SK-N-MC (cell line): Measurements from ENCODE around the gene PRPS2.

Source experiments
- DNase-seq: peaks from one replicate; pipeline ENCODE4 v3.0.0-alpha.2; 2011; ENCODE audit warnings: low read depth, low spot score
- H3K27ac ChIP-seq: fragments of 200-600 bp; sonication (generic); 2 replicates; pipeline ENCODE4 v1.5.1; 2016; ENCODE audit warnings: mixed run types
- H3K36me3 ChIP-seq: fragments of 200-600 bp; sonication (generic); 2 replicates; pipeline ENCODE4 v1.6.1; 2017; ENCODE audit warnings: antibody characterized with exemption, low read length, mixed read lengths; ENCODE audit not compliant: insufficient read depth
- H3K4me3 ChIP-seq: fragments of 200-600 bp; sonication (generic); 2 replicates; pipeline ENCODE4 v1.5.1; 2016
- H3K9ac ChIP-seq: fragments of 200-600 bp; sonication (generic); 2 replicates; pipeline ENCODE4 v1.8.0; 2017; ENCODE audit warnings: mixed run types, mixed read lengths; ENCODE audit not compliant: insufficient read length
- H3K9me3 ChIP-seq: fragments of 200-600 bp; sonication (generic); 2 replicates; pipeline ENCODE4 v1.6.1; 2017; ENCODE audit warnings: low read depth, mild to moderate bottlenecking, antibody characterized with exemption, low read length, moderate library complexity, mixed read lengths
- EZH2 ChIP-seq: fragments of 200-600 bp; sonication (generic); IDR thresholded peaks from one replicate; pipeline ENCODE4 v1.6.1; 2017; ENCODE audit warnings: antibody characterized with exemption
- FOXP2 ChIP-seq: optimal IDR thresholded peaks from 2 replicates; pipeline ENCODE3; 2011; ENCODE audit warnings: mild to moderate bottlenecking, moderate library complexity; ENCODE audit not compliant: insufficient read depth; ENCODE audit errors: extremely low read length, control extremely low read depth
- POLR2AphosphoS5 ChIP-seq: IDR thresholded peaks from 2 replicates; pipeline ENCODE4 v1.6.1; 2012; ENCODE audit warnings: mild to moderate bottlenecking, low read depth, low read length, borderline replicate concordance

Gene PRPS2

GRCh38 chrX:12871257-12871656, 80.0 kb downstream of the PRPS2 start:
- no peak for TF ChIP-seq FOXP2
- TF ChIP-seq EZH2 = no peak
- no peak for TF ChIP-seq POLR2AphosphoS5
- H3K9me3 ChIP-seq = no peaks in the 10 kb centered on the region
- no peak for DNase-seq
- H3K9ac ChIP-seq = no peak overlapping the region
- no peak overlapping the region for H3K27ac ChIP-seq
- no peaks in the 10 kb centered on the region for H3K36me3 ChIP-seq
- H3K4me3 ChIP-seq = no peak overlapping the region

GRCh38 chrX:12872741-12873140, 81.5 kb downstream of the PRPS2 start:
- Histone ChIP-seq H3K36me3 (no peaks in the 10 kb centered on the region), H3K9ac (no peak overlapping the region), H3K9me3 (no peaks in the 10 kb centered on the region), H3K4me3 (no peak overlapping the region), H3K27ac (no peak overlapping the region)
- TF ChIP-seq FOXP2 (no peak), POLR2AphosphoS5 (no peak), EZH2 (no peak)
- no peak for DNase-seq
